Eye (tissue), 1 donor: ENCODE results near the gene ANKHD1.
"Not testable (repeated sequence)": the region's sequence is repeated elsewhere in the genome, so short reads cannot be mapped to it uniquely, and the experiment has no call there.

Experiments
- DNase-seq: peaks from one replicate; pipeline ENCODE4 v3.0.0-alpha.2; 2015

ANKHD1 gene

GRCh38 chr5:140565024-140565779 lies 163.6 kb downstream of the ANKHD1 start:
- no peak for DNase-seq

GRCh38 chr5:140565780-140566095 lies 164.1 kb downstream of the ANKHD1 start:
- DNase-seq = no peak

- no peak for DNase-seq
These were observed 165.0 kb downstream of the ANKHD1 start for GRCh38 chr5:140566665-140567064.

GRCh38 chr5:140567136-140567818 lies 165.6 kb downstream of the ANKHD1 start:
- DNase-seq = no peak

GRCh38 chr5:140567871-140568270 lies 166.2 kb downstream of the ANKHD1 start:
- no peak for DNase-seq

GRCh38 chr5:140568443-140569063 lies 166.9 kb downstream of the ANKHD1 start:
- DNase-seq = no peak

- DNase-seq = no peak
These were observed 167.6 kb downstream of the ANKHD1 start for GRCh38 chr5:140569197-140569596.

GRCh38 chr5:140570058-140570457 lies 168.4 kb downstream of the ANKHD1 start:
- no peak for DNase-seq

- no peak for DNase-seq
These were observed 168.9 kb downstream of the ANKHD1 start for GRCh38 chr5:140570488-140570887.

GRCh38 chr5:140571105-140571504 lies 169.5 kb downstream of the ANKHD1 start:
- no peak for DNase-seq

- DNase-seq = no peak
These were observed 172.1 kb downstream of the ANKHD1 start for GRCh38 chr5:140573683-140574082.

- DNase-seq = no peak
These were observed 172.5 kb downstream of the ANKHD1 start for GRCh38 chr5:140574165-140574564.

GRCh38 chr5:140575309-140575708 lies 173.7 kb downstream of the ANKHD1 start:
- no peak for DNase-seq

GRCh38 chr5:140576776-140577201 lies 175.2 kb downstream of the ANKHD1 start:
- no peak for DNase-seq

- not testable (repeated sequence) for DNase-seq
These were observed 177.6 kb downstream of the ANKHD1 start for GRCh38 chr5:140579188-140579747.

- no peak for DNase-seq
These were observed 185.9 kb downstream of the ANKHD1 start for GRCh38 chr5:140587495-140587894.

GRCh38 chr5:140588311-140589070 lies 186.9 kb downstream of the ANKHD1 start:
- DNase-seq = no peak
